ENCODE results near the gene USE1. TPM values are rescaled to one million over a fixed set of nuclear protein-coding genes. Genes with fewer than 3 reads are reported as not detected.

Gene USE1
- total RNA-seq, 2 experiments from 2014 or later: 19.9 to 20.4 TPM

- H3K36me3 Mint-ChIP-seq (ENCODE audit: low read depth): peaks cover 9% of the 10 kb centered on the region
- no peak overlapping the region for H3K27ac Mint-ChIP-seq
- no peak overlapping the region for H3K4me3 Mint-ChIP-seq
- H3K27me3 Mint-ChIP-seq: no peaks in the 10 kb centered on the region
- H3K9me3 Mint-ChIP-seq: no peaks in the 10 kb centered on the region
- peaks cover 15% of the 10 kb centered on the region for H3K4me1 Mint-ChIP-seq
- no peak for DNase-seq
- ChIA-PET POLR2A (interaction anchor here (0.8 kb wide), 1 partner anchor 10 kb away, joined by 3 read pairs; no protein-coding TSS in a partner anchor), CTCF (no interaction called here)
These were observed 17.1 kb downstream of the USE1 start for GRCh38 chr19:17232258-17232657.

GRCh38 chr19:17234911-17235299, 19.7 kb downstream of the USE1 start:
- CTCF ChIA-PET: interaction anchor here (0.6 to 2.3 kb wide), 16 partner anchors 8 to 151 kb away, joined by 3 to 15 read pairs (median 4); partner anchors contain the start of genes ANKLE1, BABAM1, OCEL1 and USE1
- H3K4me1 Mint-ChIP-seq: peaks cover 17% of the 10 kb centered on the region

GRCh38 chr19:17235300-17235970, 20.3 kb downstream of the USE1 start:
- peaks cover 9% of the 10 kb centered on the region for H3K36me3 Mint-ChIP-seq (ENCODE audit: low read depth)
- CTCF ChIA-PET: interaction anchor here (0.6 to 2.3 kb wide), 17 partner anchors 9 to 162 kb away, joined by 3 to 15 read pairs (median 4); partner anchors contain the start of genes ANKLE1, BABAM1, HAUS8 and OCEL1
- POLR2A ChIA-PET: interaction anchor here (0.6 to 3.4 kb wide), 10 partner anchors 9 to 233 kb away, joined by 3 to 28 read pairs (median 4); partner anchors contain the start of genes ANKLE1, HAUS8, MYO9B and OCEL1
- peaks cover 17% of the 10 kb centered on the region for H3K4me1 Mint-ChIP-seq
- no peaks in the 10 kb centered on the region for H3K27me3 Mint-ChIP-seq
- H3K27ac Mint-ChIP-seq: peak overlapping the region; percentile 76
- no peaks in the 10 kb centered on the region for H3K9me3 Mint-ChIP-seq
- DNase-seq: peak; percentile 79
- H3K4me3 Mint-ChIP-seq: peak overlapping the region; percentile 76

More at GRCh38 chr19:17234911-17235299, 19.7 kb downstream of the USE1 start:
- Mint-ChIP-seq H3K4me3 (peak overlapping the region; percentile 76), H3K27me3 (no peaks in the 10 kb centered on the region), H3K9me3 (no peaks in the 10 kb centered on the region), H3K27ac (peak overlapping the region; percentile 76), H3K36me3 (ENCODE audit: low read depth) (peaks cover 9% of the 10 kb centered on the region)
- peak; percentile 79 for DNase-seq
- POLR2A ChIA-PET: interaction anchor here (0.6 to 3.4 kb wide), 9 partner anchors 9 to 233 kb away, joined by 3 to 28 read pairs (median 4); partner anchors contain the start of genes HAUS8, MRPL34, MYO9B and OCEL1

DNA sequence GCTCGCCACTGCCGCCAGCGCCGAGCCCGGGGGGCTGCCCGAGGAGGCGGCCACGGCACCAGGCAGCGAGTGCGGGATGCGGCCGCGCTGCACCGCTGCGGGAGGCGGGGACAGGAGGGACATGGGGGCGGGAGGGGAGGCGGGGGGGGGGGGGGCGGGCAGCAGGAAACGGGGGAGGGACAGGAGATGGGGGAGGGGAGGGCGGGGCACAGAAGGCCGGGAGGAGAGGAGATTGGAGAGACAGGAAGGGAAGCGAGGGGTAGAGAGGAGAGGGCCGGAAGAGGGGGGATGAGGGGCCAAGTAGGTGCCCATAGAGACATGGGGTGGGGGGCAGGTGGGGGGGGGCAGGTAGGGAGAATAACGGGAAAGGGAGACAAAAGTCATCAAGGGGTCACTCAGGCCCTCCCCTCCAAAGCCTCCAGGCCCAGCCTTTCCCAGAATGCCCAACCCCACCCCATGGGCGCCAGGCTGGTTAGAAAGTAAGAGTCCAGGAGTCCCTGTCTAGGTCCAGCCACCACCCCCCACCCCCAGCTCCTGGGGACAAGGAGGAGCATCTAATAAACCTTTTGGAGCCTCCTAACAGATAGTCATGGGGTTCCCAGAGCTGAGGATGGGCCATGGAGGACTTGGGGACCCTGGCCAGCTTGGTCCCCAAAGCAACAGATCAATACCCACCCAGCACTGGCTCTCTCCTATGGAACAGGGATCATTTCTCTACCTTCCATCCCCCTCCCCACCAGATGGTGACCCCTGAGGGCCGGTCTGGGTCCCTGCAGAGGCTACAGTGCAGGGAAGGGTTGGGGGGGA, 21.0 kb downstream of the USE1 start:
- DNase-seq: no peak
- POLR2A ChIA-PET: interaction anchor here (0.8 to 3.4 kb wide), 9 partner anchors 9 to 161 kb away, joined by 3 to 28 read pairs (median 4); partner anchors contain the start of genes ANKLE1, HAUS8, MYO9B and OCEL1
- Mint-ChIP-seq H3K9me3 (no peaks in the 10 kb centered on the region), H3K4me1 (peaks cover 17% of the 10 kb centered on the region), H3K36me3 (ENCODE audit: low read depth) (peaks cover 6% of the 10 kb centered on the region), H3K27ac (peak overlapping the region; percentile 68), H3K4me3 (peak overlapping the region; percentile 76), H3K27me3 (no peaks in the 10 kb centered on the region)
- CTCF ChIA-PET: interaction anchor here (0.7 to 2.3 kb wide), 17 partner anchors 10 to 163 kb away, joined by 3 to 15 read pairs (median 4); partner anchors contain the start of genes ANKLE1, BABAM1, HAUS8 and OCEL1

DNA sequence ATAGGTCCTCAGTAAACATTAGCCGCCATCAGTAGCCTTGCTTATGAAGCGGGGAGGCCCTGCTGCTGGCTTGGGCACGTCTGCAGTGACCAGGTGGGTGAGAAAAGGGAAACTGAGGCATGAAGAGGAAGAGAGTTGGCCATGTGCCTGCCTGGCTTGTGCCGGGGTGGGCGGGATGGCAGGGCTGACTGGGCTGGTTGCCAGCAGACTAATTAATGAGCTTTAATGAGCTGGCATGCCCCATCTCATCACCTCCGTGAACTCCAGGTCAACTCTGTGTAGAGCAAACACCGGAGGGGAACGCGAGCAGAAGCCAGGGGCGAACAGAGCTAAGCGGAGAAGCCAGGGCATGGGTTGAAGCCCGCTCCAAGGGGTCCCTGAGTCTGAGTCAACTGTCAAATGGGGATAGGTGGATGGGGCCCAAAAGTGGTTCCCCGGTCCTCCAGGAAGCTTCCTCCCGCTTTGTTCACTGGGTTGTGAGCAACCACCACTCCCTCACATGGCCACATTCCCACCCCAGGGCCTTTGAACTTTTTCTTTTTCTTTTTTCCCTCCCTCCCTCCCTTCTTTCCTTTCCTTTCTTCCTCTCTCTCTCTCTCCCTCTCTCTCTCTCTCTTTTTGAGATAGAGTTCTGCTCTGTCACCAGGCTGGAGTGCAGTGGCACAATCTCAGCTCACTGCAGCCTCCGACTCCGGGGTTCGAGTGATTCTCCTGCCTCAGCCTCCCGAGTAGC, 21.8 kb downstream of the USE1 start:
- ChIA-PET CTCF (interaction anchor here (0.6 to 2.3 kb wide), 3 partner anchors 11 to 103 kb away, joined by 4 to 13 read pairs (median 7); partner anchors contain the start of genes OCEL1 and USE1), POLR2A (interaction anchor here (3.4 kb wide), 1 partner anchor 11 kb away, joined by 28 read pairs; the partner anchor contains the start of gene OCEL1)
- Mint-ChIP-seq H3K4me3 (peak overlapping the region; percentile 24), H3K27ac (no peak overlapping the region), H3K9me3 (no peaks in the 10 kb centered on the region), H3K4me1 (peaks cover 17% of the 10 kb centered on the region), H3K36me3 (ENCODE audit: low read depth) (peaks cover 2% of the 10 kb centered on the region), H3K27me3 (no peaks in the 10 kb centered on the region)
- no peak for DNase-seq

DNA sequence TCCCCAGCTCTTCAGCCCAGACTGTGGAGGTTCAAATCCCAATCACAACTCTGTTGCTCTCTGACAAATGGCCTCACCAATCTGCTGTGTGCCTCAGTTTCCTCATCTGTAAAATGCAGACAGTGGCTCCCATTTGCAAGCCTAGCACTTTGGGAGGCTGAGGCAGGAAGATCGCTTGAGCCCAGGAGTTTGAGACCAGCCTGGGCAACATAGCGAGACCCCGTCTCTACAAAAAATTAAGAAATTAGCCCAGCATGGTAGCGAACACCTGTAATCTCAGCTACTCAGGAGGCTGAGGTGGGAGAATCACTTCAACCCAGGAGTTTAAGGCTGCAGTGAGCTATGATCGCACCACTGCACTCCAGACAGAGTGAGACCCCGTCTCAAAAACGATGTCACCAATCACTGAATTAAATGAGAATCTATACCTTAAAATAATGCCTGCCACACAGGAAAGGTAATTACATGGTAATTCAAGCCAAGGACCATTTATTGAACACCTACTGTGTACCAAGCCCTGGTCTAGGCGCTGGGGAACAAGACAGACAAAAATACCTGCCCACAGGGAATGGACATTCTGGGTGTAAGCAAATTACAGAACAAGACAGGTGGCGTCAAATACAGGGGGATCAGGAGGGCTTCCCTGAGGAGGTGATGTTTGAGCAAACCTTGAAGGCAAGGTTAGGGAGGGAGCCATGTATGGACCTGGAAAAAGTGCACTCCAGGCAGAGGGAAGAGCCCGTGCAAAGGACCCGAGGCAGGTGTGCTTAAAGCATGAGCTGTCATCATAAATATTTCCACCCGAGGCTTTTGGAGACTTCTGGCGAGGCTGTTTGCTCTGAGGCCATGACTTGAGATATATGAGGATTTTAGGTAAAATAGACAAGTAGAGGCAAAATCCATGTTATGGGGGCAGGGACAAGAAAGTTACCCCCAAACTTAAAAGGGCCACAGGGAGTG, 22.9 kb downstream of the USE1 start:
- H3K36me3 Mint-ChIP-seq (ENCODE audit: low read depth): no peaks in the 10 kb centered on the region
- H3K27me3 Mint-ChIP-seq: no peaks in the 10 kb centered on the region
- peak overlapping the region; percentile 18 for H3K27ac Mint-ChIP-seq
- no peaks in the 10 kb centered on the region for H3K9me3 Mint-ChIP-seq
- POLR2A ChIA-PET: no interaction called here
- DNase-seq: no peak
- H3K4me3 Mint-ChIP-seq: no peak overlapping the region
- CTCF ChIA-PET: interaction anchor here (1.0 to 1.6 kb wide), 2 partner anchors 23 to 29 kb away, joined by 4 to 6 read pairs; partner anchors contain the start of genes BABAM1 and USE1
- H3K4me1 Mint-ChIP-seq: peaks cover 17% of the 10 kb centered on the region

- CTCF ChIA-PET: no interaction called here
- Mint-ChIP-seq H3K4me1 (peaks cover 11% of the 10 kb centered on the region), H3K9me3 (no peaks in the 10 kb centered on the region), H3K4me3 (no peak overlapping the region), H3K36me3 (ENCODE audit: low read depth) (no peaks in the 10 kb centered on the region), H3K27me3 (peaks cover 7% of the 10 kb centered on the region), H3K27ac (no peak overlapping the region)
- no peak for DNase-seq
- POLR2A ChIA-PET: no interaction called here
These were observed 25.1 kb downstream of the USE1 start for GRCh38 chr19:17240062-17240752.

- H3K4me1 Mint-ChIP-seq: peaks cover 11% of the 10 kb centered on the region
These were observed 25.8 kb downstream of the USE1 start for GRCh38 chr19:17240826-17241399.

DNA sequence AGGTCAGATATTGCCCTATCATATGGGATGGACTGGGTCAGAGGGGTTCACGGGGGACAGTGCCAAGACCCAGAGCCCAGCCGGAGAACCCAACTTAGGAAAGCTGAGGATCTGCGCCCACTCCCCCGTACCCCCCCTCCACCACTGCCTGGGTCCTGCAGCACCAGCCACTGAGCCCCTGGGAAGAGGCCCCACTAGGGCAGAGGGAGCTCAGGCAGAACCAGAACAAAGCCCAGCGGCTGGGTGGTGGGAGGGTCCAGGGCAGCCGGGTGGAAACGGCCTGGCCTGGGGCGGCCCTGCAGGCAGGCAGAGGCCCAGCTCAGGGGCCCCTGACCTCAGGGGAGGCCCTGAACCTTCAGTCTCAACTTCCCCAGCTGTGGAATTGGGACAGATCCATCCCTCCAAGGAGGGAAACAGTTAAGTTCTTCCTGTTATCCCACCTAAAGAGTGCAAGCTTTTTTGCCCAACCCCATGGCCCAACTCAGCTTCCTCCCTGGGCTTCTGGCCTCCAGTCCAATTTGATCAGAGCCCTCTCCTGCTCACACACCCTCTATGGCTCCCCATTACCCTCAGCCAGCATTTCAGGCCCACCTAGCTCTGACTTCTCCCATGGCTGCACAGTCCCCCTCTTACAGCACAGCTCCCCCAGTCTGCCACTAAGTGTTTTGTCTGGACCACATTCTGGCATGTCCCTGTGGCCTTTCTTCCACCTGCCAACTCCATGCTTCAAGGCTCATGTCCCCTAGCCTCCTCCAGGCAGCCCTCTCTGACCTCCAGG, 27.5 kb downstream of the USE1 start:
- Mint-ChIP-seq H3K27me3 (peaks cover 17% of the 10 kb centered on the region), H3K9me3 (no peaks in the 10 kb centered on the region), H3K4me1 (peaks cover 11% of the 10 kb centered on the region), H3K27ac (no peak overlapping the region), H3K36me3 (ENCODE audit: low read depth) (no peaks in the 10 kb centered on the region), H3K4me3 (no peak overlapping the region)
- DNase-seq: no peak
- ChIA-PET CTCF (no interaction called here), POLR2A (interaction anchor here (1.1 to 1.5 kb wide), 2 partner anchors 10 to 16 kb away, joined by 3 to 5 read pairs; partner anchors contain the start of gene OCEL1)

More at GRCh38 chr19:17240826-17241399, 25.8 kb downstream of the USE1 start:
- Mint-ChIP-seq H3K27ac (no peak overlapping the region), H3K4me3 (no peak overlapping the region), H3K9me3 (no peaks in the 10 kb centered on the region), H3K27me3 (peaks cover 7% of the 10 kb centered on the region), H3K36me3 (ENCODE audit: low read depth) (no peaks in the 10 kb centered on the region)
- ChIA-PET POLR2A (no interaction called here), CTCF (interaction anchor here (0.8 kb wide), 1 partner anchor 24 kb away, joined by 3 read pairs; the partner anchor contains the start of gene USHBP1)
- no peak for DNase-seq

DNA sequence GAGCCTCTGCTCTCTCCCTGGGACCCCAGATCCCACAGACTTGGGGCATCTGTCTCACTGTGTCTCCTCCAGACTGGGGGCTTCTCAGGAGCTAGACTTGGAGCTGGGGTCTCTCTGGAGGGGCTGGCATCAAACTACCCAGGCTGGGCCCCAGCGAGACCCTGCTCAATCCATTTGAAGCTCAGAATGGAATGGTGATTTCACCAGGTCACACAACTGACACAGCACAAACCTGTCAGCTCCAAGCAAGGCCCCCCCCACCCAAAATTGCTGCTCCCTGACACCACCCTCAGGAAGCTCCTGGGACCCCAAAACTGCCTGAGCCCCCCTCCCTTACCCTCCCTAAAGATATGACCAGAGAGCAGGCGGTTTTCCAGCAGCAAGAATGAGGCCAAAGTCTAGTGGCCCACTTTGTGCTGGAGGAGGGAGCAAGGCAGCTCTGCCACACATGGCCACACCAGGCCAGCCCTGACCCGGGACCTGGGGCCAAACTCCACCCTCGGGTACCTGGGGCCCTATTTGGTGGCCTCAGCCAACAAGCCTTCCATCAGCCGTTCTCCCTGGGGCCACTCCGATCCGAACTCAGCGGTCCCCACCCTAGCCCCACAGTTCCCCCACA, 28.2 kb downstream of the USE1 start:
- peaks cover 10% of the 10 kb centered on the region for H3K4me1 Mint-ChIP-seq
- no peaks in the 10 kb centered on the region for H3K36me3 Mint-ChIP-seq (ENCODE audit: low read depth)
- no peak overlapping the region for H3K27ac Mint-ChIP-seq
- peaks cover 17% of the 10 kb centered on the region for H3K27me3 Mint-ChIP-seq
- ChIA-PET POLR2A (interaction anchor here (0.8 kb wide), 1 partner anchor 17 kb away, joined by 3 read pairs; no protein-coding TSS in a partner anchor), CTCF (no interaction called here)
- no peak for DNase-seq
- H3K4me3 Mint-ChIP-seq: no peak overlapping the region
- H3K9me3 Mint-ChIP-seq: no peaks in the 10 kb centered on the region

Data from activated CD4-positive, alpha-beta memory T cell treated with anti-CD3 and anti-CD28 coated beads, Interleukin-2, amount 10 ng/mL, durations not matched to agents 7 days and 5 days (primary cell).